ENCODE measurements around the gene FOXL3. TPM values are rescaled to one million over a fixed set of nuclear protein-coding genes. Genes with fewer than 3 reads are reported as not detected.
"Not testable (repeated sequence)": the region's sequence is repeated elsewhere in the genome, so short reads cannot be mapped to it uniquely, and the experiment has no call there.

The FOXL3 gene
- total RNA-seq, 1 experiment from 2014 or later = not detected

GRCh38 chr7:253581-254336, 36.2 kb upstream of the FOXL3 start:
- in situ Hi-C loops (cut with HindIII; ENCODE audit: low pct_unique_long_range_greater_than_20kb, low sequenced_read_pairs) = no loop called here

GRCh38 chr7:254337-255037, 35.5 kb upstream of the FOXL3 start:
- in situ Hi-C loops (cut with HindIII; ENCODE audit: low pct_unique_long_range_greater_than_20kb, low sequenced_read_pairs) = no loop called here
- DNase-seq (ENCODE audit: low read depth) = no peak

More at GRCh38 chr7:253581-254336, 36.2 kb upstream of the FOXL3 start:
- no peak for DNase-seq (ENCODE audit: low read depth)

- in situ Hi-C loops (cut with HindIII; ENCODE audit: low pct_unique_long_range_greater_than_20kb, low sequenced_read_pairs) = no loop called here
- no peak for DNase-seq (ENCODE audit: low read depth)
Observed at GRCh38 chr7:255038-255435, 34.9 kb upstream of the FOXL3 start.

- in situ Hi-C loops (cut with HindIII; ENCODE audit: low pct_unique_long_range_greater_than_20kb, low sequenced_read_pairs) = no loop called here
- DNase-seq (ENCODE audit: low read depth) = no peak
Observed at GRCh38 chr7:255721-256361, 34.1 kb upstream of the FOXL3 start.

GRCh38 chr7:256461-256940, 33.5 kb upstream of the FOXL3 start:
- in situ Hi-C loops (cut with HindIII; ENCODE audit: low pct_unique_long_range_greater_than_20kb, low sequenced_read_pairs) = no loop called here

GRCh38 chr7:256981-257646, 32.9 kb upstream of the FOXL3 start:
- no peak for DNase-seq (ENCODE audit: low read depth)
- in situ Hi-C loops (cut with HindIII; ENCODE audit: low pct_unique_long_range_greater_than_20kb, low sequenced_read_pairs) = no loop called here

More at GRCh38 chr7:256461-256940, 33.5 kb upstream of the FOXL3 start:
- DNase-seq (ENCODE audit: low read depth) = no peak

GRCh38 chr7:257647-257992, 32.4 kb upstream of the FOXL3 start:
- in situ Hi-C loops (cut with HindIII; ENCODE audit: low pct_unique_long_range_greater_than_20kb, low sequenced_read_pairs) = no loop called here
- DNase-seq (ENCODE audit: low read depth) = no peak

- DNase-seq (ENCODE audit: low read depth) = no peak
- in situ Hi-C loops (cut with HindIII; ENCODE audit: low pct_unique_long_range_greater_than_20kb, low sequenced_read_pairs) = no loop called here
Observed at GRCh38 chr7:258476-259190, 31.3 kb upstream of the FOXL3 start.

- DNase-seq (ENCODE audit: low read depth) = no peak
- in situ Hi-C loops (cut with HindIII; ENCODE audit: low pct_unique_long_range_greater_than_20kb, low sequenced_read_pairs) = no loop called here
Observed at GRCh38 chr7:259191-259505, 30.8 kb upstream of the FOXL3 start.

GRCh38 chr7:259751-260405, 30.1 kb upstream of the FOXL3 start:
- DNase-seq (ENCODE audit: low read depth) = no peak
- in situ Hi-C loops (cut with HindIII; ENCODE audit: low pct_unique_long_range_greater_than_20kb, low sequenced_read_pairs) = no loop called here

GRCh38 chr7:260441-261281, 29.3 kb upstream of the FOXL3 start:
- in situ Hi-C loops (cut with HindIII; ENCODE audit: low pct_unique_long_range_greater_than_20kb, low sequenced_read_pairs) = no loop called here
- no peak for DNase-seq (ENCODE audit: low read depth)

GRCh38 chr7:261341-262250, 28.4 kb upstream of the FOXL3 start:
- in situ Hi-C loops (cut with HindIII; ENCODE audit: low pct_unique_long_range_greater_than_20kb, low sequenced_read_pairs) = no loop called here
- no peak for DNase-seq (ENCODE audit: low read depth)

GRCh38 chr7:262251-262572, 27.8 kb upstream of the FOXL3 start:
- no peak for DNase-seq (ENCODE audit: low read depth)
- in situ Hi-C loops (cut with HindIII; ENCODE audit: low pct_unique_long_range_greater_than_20kb, low sequenced_read_pairs) = no loop called here

GRCh38 chr7:262631-263311, 27.2 kb upstream of the FOXL3 start:
- DNase-seq (ENCODE audit: low read depth); in situ Hi-C loops (cut with HindIII; ENCODE audit: low pct_unique_long_range_greater_than_20kb, low sequenced_read_pairs): not testable (repeated sequence)

GRCh38 chr7:263483-264351, 26.3 kb upstream of the FOXL3 start:
- DNase-seq (ENCODE audit: low read depth); in situ Hi-C loops (cut with HindIII; ENCODE audit: low pct_unique_long_range_greater_than_20kb, low sequenced_read_pairs): not testable (repeated sequence)
